Measurements from ENCODE around the gene CLCNKB.

Gene CLCNKB

DNA sequence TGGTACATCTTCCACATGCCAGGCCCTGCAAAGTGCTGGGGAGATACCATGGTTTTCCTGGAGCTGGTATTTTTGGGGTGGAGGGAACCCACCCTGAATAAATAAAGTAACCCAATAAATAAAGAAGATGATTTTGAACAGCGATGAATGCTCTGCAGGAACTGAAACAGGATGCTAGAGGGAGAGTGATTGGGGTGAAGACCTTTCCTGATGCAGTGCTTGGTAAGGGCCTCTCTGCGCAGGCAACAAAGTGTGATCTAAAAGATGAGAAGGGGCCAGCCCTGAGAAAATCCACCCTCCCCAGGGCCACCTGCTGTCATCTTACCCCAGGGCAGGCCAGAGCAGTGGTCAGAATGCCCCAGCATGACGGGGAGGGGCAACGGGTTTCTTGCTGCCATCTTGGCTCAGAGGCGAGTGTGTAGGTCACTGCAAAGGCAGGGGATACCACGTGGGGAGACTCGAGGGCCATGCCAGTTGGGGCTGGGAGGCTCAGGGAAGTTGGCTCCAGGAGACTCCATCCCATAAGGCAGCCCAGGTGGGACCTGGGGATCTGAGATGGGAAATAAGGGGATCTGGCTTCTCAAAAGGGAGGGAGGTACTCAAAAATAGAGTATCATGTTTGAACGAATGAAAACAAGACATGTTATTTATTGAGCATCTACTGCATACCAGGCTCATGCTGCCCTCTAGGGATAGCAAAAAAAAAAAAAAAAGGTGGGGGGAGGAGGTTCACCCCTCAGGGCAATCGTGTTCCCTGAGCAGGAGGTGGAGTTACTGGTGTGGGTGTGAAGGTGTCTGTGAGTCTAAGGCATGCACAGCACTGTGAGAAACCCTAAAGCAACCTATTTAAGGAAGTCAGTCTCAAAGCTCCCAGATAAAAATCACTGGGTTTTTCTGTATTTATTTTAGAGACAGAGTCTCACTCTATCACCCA is 36.8 kb upstream of the CLCNKB start:
- H3K27ac ChIP-seq = no peak overlapping the region
- H3K79me2 ChIP-seq (ENCODE audit: insufficient read depth, low read depth) = no peaks in the 10 kb centered on the region
- H4K20me1 ChIP-seq (ENCODE audit: insufficient read depth) = no peaks in the 10 kb centered on the region
- H3K9ac ChIP-seq = no peak overlapping the region
- no peaks in the 10 kb centered on the region for H3K27me3 ChIP-seq (ENCODE audit: insufficient read depth, low read depth)
- no peak overlapping the region for H3K4me3 ChIP-seq (IDR thresholded peaks at IDR 0.05; ENCODE audit: insufficient read depth, low read depth, low read length)
- H3K36me3 ChIP-seq (ENCODE audit: insufficient read depth) = no peaks in the 10 kb centered on the region
- peaks cover 6% of the 10 kb centered on the region for H3K4me1 ChIP-seq (ENCODE audit: low read depth, poor library complexity, severe bottlenecking)
- no peak overlapping the region for H3K4me2 ChIP-seq
- H2AFZ ChIP-seq (ENCODE audit: low read depth) = no peak overlapping the region
- TF ChIP-seq, protein P1, sequence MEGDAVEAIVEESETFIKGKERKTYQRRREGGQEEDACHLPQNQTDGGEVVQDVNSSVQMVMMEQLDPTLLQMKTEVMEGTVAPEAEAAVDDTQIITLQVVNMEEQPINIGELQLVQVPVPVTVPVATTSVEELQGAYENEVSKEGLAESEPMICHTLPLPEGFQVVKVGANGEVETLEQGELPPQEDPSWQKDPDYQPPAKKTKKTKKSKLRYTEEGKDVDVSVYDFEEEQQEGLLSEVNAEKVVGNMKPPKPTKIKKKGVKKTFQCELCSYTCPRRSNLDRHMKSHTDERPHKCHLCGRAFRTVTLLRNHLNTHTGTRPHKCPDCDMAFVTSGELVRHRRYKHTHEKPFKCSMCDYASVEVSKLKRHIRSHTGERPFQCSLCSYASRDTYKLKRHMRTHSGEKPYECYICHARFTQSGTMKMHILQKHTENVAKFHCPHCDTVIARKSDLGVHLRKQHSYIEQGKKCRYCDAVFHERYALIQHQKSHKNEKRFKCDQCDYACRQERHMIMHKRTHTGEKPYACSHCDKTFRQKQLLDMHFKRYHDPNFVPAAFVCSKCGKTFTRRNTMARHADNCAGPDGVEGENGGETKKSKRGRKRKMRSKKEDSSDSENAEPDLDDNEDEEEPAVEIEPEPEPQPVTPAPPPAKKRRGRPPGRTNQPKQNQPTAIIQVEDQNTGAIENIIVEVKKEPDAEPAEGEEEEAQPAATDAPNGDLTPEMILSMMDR (conservative IDR thresholded peaks at IDR 0.05; ENCODE audit: low read depth, low read length) = 0 out of 2 replicates have a peak, but pooled peaks have one; percentile 24

DNA sequence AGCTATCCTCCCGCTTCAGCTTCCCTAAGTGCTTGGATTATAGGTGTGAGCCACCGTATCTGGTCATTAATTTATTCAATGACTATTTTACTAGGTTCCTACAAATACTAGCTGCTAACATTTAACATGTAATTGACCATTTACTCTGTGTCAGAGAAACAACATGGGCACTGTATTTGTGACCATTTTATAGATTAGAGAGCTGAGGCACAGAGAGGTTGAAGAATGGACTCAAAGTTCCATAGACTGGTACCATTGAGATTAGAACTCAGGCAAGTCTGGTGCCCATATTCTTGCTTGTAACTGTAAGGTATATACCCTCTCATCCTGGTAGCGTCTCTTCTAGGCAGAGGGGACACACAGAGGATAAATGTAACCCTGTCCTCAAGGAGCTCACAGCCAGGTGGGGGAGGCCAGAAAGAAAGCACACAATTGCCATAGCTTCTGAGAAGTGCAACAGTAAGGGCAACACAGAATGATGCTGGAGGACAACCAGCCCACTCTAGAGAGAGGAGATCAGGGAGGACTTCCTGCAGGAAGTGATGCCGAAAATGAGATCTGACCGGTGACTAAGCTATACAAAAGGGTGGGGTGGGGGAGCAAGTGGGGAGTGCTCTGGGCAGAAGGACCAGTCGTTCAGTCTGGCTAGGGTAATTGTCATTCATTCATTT is 35.8 kb upstream of the CLCNKB start:
- Histone ChIP-seq H3K4me2 (no peak overlapping the region), H3K27ac (no peak overlapping the region), H3K9ac (no peak overlapping the region), H3K4me1 (ENCODE audit: low read depth, poor library complexity, severe bottlenecking) (peaks cover 15% of the 10 kb centered on the region), H2AFZ (ENCODE audit: low read depth) (no peak overlapping the region), H3K27me3 (ENCODE audit: insufficient read depth, low read depth) (no peaks in the 10 kb centered on the region), H4K20me1 (ENCODE audit: insufficient read depth) (no peaks in the 10 kb centered on the region), H3K4me3 (IDR thresholded peaks at IDR 0.05; ENCODE audit: insufficient read depth, low read depth, low read length) (no peak overlapping the region), H3K36me3 (ENCODE audit: insufficient read depth) (no peaks in the 10 kb centered on the region), H3K79me2 (ENCODE audit: insufficient read depth, low read depth) (no peaks in the 10 kb centered on the region)
- TF ChIP-seq, protein P1 (conservative IDR thresholded peaks at IDR 0.05; ENCODE audit: low read depth, low read length) = no peak

DNA sequence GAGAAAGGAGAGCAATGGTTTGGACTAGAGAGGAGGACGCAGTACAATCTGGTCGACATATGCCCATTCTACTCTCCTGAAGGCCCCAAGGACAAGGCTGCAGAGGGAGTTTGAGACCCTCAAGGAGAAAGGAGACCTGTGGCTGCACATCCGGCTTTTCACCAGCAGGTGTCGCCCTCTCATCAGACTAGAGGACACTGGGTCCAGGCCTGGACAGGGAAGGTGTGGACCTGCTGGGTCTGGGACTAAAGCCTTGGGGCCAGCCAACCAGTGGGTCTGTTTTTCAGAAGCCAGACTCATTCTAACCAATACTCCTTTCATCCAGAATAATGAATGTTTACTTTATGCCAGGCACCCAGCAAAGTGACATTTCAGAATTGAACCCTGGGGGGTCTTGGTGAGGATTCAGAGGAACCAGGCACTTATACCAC is 34.5 kb upstream of the CLCNKB start:
- Histone ChIP-seq H3K4me2 (no peak overlapping the region), H3K36me3 (ENCODE audit: insufficient read depth) (no peaks in the 10 kb centered on the region), H2AFZ (ENCODE audit: low read depth) (no peak overlapping the region), H3K9ac (no peak overlapping the region), H3K4me3 (IDR thresholded peaks at IDR 0.05; ENCODE audit: insufficient read depth, low read depth, low read length) (no peak overlapping the region), H3K4me1 (ENCODE audit: low read depth, poor library complexity, severe bottlenecking) (peaks cover 24% of the 10 kb centered on the region), H3K27me3 (ENCODE audit: insufficient read depth, low read depth) (no peaks in the 10 kb centered on the region), H4K20me1 (ENCODE audit: insufficient read depth) (no peaks in the 10 kb centered on the region), H3K79me2 (ENCODE audit: insufficient read depth, low read depth) (no peaks in the 10 kb centered on the region), H3K27ac (no peak overlapping the region)
- TF ChIP-seq, protein P1 (conservative IDR thresholded peaks at IDR 0.05; ENCODE audit: low read depth, low read length) = peak; percentile 99

DNA sequence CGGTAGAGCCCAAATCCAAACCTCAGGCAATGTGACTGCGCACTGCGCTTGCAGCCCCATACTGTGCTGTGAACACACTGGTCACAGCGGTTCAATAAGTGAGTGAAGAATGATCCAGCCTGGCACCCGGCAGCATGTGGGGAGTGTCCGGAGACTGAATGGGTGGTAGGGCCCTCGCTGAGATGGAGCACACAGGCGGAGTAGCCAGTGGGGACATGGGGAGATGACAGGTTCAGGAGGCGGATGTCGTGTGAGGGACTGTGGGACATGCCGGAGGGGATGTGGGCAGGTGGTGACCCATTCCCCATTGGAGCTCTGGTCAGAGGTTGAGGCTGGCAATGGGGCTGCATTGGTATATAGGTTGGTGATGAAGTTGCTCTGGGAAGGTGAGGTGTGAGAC is 33.9 kb upstream of the CLCNKB start:
- H3K4me1 ChIP-seq (ENCODE audit: low read depth, poor library complexity, severe bottlenecking) = peaks cover 31% of the 10 kb centered on the region
- TF ChIP-seq, protein P1 (conservative IDR thresholded peaks at IDR 0.05; ENCODE audit: low read depth, low read length) = no peak
- H3K36me3 ChIP-seq (ENCODE audit: insufficient read depth) = no peaks in the 10 kb centered on the region

More for the DNA sequence above, 33.9 kb upstream of the CLCNKB start:
- no peaks in the 10 kb centered on the region for H3K79me2 ChIP-seq (ENCODE audit: insufficient read depth, low read depth)
- H3K9ac ChIP-seq = no peak overlapping the region
- H3K4me3 ChIP-seq (IDR thresholded peaks at IDR 0.05; ENCODE audit: insufficient read depth, low read depth, low read length) = no peak overlapping the region
- H3K4me2 ChIP-seq = no peak overlapping the region
- H2AFZ ChIP-seq (ENCODE audit: low read depth) = no peak overlapping the region
- no peaks in the 10 kb centered on the region for H3K27me3 ChIP-seq (ENCODE audit: insufficient read depth, low read depth)
- H3K27ac ChIP-seq = no peak overlapping the region
- H4K20me1 ChIP-seq (ENCODE audit: insufficient read depth) = no peaks in the 10 kb centered on the region

Measured in KMS-11 (cell line).